Kidney tubule cell (primary cell): ENCODE results near the gene LAMA3.
A peak's percentile ranks its signal among the peaks of the same experiment; 100 is the strongest.

Experiments
- DNase-seq: peaks from one replicate; pipeline ENCODE4 v3.0.0-alpha.2; 2018; ENCODE audit warnings: low spot score

The LAMA3 gene

DNA sequence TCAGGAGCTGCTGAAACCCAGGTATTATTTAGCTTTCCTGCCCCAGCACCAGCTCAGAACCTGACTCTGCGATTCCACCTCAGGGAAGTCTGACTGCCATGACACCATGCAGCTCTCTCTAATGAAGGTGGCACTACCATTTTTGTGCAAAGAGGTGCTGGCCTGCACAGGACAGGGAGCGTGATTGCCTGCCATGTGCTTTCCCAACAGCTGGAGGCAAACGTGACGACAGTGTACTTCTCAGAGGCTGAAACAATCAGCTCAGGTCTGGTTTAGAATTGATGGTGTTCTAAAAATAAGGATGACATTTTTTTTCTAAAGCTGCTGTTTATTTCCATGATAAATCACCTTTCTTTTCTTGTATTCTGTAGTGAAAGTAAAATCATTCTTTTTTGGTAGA lies 250.1 kb downstream of the LAMA3 start:
- DNase-seq, result no peak

DNA sequence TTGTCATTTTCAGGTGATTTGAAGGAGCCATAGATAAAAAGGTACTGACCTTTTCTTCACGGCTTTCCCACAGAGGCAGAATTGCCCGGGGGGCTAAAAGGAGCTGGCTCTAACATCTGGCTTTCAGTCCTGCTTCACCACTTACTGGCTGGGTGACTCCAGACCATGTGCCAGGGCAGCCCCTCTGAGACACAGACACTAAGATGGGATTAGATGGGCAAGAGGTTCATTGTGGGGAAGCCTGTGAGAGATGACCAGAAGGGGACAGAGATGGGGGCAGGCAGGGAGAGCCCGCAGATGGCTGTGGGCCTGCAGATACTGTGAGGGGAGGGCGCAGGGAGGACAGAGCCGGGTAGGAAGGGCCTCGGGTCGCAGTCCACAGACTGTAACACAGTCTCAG lies 250.6 kb downstream of the LAMA3 start:
- no peak for DNase-seq

DNA sequence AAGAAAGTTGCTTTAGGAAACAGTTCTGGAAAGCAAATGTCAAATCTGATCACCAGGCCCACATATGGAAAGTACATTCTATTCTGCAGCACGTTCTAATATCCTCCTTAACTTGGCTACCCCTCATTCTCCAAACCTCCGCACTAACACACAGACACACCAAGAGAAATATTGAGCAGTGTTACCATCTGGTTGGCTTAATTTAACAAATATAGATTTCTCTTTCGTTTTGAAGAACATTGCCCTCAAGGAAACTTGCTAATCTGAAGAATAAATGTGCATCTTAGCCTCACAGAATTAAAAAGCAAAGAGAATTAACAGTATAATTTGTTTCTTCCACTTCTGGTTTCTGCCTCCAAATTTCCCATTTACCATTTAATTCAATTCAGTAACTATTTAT lies 252.5 kb downstream of the LAMA3 start:
- DNase-seq, result no peak

GRCh38 chr18:23943104-23943503 lies 253.9 kb downstream of the LAMA3 start:
- no peak for DNase-seq

- DNase-seq, result no peak
Observed at GRCh38 chr18:23943903-23944624, 254.8 kb downstream of the LAMA3 start.

GRCh38 chr18:23945416-23946079 lies 256.3 kb downstream of the LAMA3 start:
- no peak for DNase-seq

- no peak for DNase-seq
Observed at GRCh38 chr18:23949863-23950262, 260.6 kb downstream of the LAMA3 start.

- no peak for DNase-seq
Observed at GRCh38 chr18:23950644-23951043, 261.4 kb downstream of the LAMA3 start.

- DNase-seq, result no peak
Observed at GRCh38 chr18:23951206-23951605, 262.0 kb downstream of the LAMA3 start.

DNA sequence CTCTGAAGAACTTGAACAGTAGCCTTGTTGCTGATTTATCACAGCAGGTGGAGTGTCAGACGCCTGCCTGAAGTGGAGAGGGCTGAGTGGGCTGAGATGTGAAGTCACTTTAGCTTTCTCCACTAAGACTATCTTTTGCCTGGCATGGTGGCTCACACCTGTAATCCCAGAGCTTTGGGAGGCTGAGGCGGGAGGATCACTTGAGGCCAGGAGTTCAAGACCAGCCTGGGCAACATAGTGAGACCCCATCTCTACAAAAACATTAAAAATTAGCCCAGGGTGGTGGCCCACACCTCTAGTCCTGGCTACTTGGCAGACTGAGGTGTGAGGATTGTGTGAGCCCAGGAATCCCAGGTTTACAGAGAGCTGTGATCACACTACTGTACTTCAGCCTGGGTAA lies 264.7 kb downstream of the LAMA3 start:
- no peak for DNase-seq

- no peak for DNase-seq
Observed at GRCh38 chr18:23956483-23956882, 267.2 kb downstream of the LAMA3 start.

GRCh38 chr18:23958036-23958435 lies 268.8 kb downstream of the LAMA3 start:
- DNase-seq, result no peak

GRCh38 chr18:23963443-23964165 lies 274.4 kb downstream of the LAMA3 start:
- peak; percentile 4 for DNase-seq

DNA sequence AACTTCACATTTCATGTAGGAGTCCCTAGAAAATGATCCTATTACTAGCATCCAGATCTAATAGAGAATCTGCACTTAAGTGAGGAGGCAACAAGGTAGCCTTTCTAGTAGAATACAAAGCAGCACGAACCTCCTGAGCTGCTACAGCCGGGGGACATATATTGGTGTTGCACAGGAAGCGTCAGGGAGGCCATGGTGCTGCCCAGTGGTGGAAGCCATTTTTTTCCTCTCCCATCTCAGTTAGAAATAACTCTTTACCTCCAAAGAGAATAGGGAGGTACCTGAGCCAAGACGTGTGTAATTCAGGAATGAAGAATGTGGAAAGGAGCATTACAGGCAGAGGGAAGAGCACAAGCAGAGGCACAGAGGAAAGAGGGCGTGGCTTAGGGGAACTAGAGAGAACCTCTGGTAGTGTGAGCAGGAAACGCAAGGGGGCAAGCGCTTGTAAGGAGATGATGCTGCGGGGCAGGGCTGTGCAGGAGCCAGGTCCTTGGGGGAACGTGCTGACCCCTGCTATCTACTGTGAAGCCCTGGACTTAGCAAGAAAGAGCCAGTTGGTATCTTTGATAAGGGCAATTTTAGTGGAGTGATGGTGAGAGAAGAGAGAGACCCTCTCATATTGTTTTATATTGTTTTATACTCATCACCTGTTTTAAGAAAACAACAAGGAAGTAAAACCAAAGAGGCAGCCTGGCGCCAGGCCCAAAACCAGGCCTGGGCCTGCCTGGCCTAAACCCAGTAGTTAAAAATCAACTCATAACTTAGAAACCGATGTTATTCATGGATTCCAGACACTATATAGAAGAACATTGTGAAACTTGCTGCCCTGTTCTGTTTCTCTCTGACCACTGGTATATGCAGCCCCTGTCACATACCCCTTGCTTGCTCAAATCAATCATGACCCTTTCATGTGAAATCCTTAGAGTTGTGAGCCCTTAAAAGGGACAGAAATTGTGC lies 275.3 kb downstream of the LAMA3 start:
- DNase-seq, result peak; percentile 77

DNA sequence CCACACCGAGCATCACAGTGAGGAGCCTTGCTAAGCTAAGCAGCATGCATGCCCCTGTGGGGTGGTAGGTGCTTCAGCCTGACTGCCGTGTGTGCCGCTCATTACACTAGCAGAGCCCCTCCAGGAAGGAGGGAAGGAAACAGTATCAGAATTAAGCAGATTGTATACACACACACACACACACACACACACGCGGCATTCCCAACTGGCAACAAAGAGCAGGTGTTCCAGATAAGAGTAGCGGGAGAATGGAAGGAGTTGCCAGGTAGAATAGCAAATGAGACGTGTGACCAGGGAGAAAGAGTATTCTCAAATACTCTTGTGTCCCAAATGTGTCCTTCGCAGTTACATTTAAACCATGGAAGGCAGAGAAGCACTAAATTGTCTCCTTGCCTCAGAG lies 277.7 kb downstream of the LAMA3 start:
- DNase-seq, result no peak

- DNase-seq, result peak; percentile 23
Observed at GRCh38 chr18:23967321-23968089, 278.3 kb downstream of the LAMA3 start.

GRCh38 chr18:23968638-23969604 lies 279.7 kb downstream of the LAMA3 start:
- DNase-seq, result no peak

DNA sequence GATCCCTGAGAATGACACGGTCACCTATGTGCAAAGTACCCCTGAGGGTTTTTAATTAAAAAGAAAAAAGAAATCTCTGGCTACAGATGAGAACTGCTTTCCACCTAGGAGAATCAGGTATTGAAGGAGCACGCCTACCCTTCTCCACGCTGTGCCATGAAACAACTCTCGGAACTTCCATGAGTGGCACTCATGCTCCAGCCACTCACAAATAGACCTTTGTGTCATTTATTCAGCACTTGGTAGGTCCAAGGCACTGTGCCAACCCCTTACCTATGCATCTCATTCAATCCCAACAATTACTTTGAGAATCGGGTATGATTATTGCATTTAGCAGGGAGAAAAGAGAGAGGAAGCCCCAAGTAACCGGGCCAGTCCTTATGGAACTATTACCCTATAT lies 280.4 kb downstream of the LAMA3 start:
- no peak for DNase-seq

DNA sequence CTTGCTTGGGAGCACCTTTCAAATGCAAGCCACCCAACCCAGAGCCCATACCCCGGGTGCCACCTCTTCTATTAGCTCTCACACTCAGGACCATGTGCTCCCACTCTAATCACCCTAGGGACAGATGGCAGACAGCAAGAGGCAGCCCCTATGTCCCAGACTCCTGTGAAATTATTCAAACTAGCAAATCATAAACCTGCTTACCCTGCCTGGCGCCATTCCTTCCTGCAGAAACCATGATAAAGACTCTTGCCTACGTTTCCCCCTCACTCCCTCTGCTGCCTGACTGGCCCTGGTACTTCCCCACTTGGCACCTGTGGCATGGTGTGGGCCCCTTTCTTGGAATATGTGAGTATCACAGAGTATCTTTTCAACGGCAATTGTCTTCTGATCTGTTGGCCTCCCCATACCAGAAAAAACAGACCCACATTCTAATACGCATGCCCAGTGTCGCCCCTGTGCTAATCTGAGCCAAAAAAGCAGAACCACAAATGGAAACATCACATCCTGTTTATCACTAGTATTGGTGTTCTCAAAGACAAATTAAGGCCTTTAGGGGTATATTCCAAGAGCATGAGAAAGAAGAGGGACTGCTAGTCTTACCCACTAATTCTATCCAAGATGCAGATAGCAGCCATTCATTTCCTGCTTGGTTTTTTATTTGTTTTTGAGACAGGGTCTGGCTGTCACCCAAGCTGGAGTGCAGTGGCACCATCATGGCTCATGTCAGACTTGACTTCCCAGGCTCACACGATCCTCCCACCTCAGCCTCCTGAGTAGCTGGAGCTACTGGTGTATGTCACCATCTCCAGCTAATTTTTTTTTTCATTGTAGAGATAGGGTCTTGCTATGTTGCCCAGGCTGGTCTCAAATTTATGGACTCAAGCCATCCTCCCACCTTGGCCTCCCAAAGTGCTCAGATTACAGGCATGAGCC lies 281.2 kb downstream of the LAMA3 start:
- no peak for DNase-seq
